Lung (tissue), 12 donors: Measurements from ENCODE around the gene ADGRB2. TPM values are rescaled to one million over a fixed set of nuclear protein-coding genes. Genes with fewer than 3 reads are reported as not detected.

Experiments used
- ATAC-seq: fragments of 200-7000 bp; cut with Tn5 transposase; one replicate; pipeline ENCODE4 v1.9.1; 2020; ENCODE audit warnings: moderate number of reproducible peaks; ENCODE audit not compliant: insufficient read depth, low FRiP score
- DNase-seq, 3 donors: peaks; one replicate each; pipeline ENCODE4 v3.0.0-alpha.2; 2013 to 2017
- H3K27ac ChIP-seq, 2 donors: one replicate each; pipeline ENCODE4 v1.5.1; 2013; ENCODE audit warnings: mild to moderate bottlenecking in 2 of 2, moderate library complexity in 2 of 2, control low read depth in 1 of 2, inconsistent platforms in 1 of 2, low read depth in 1 of 2, low read length in 1 of 2
- H3K27me3 ChIP-seq, 3 donors: one replicate each; pipeline ENCODE4 v1.5.1; 2013; ENCODE audit warnings: low read length in 2 of 3; ENCODE audit not compliant: control insufficient read depth in 3 of 3, insufficient read depth in 3 of 3
- H3K36me3 ChIP-seq, 4 donors: one replicate each; pipeline ENCODE4 v1.5.1; 2013; ENCODE audit warnings: low read length in 4 of 4, mild to moderate bottlenecking in 1 of 4, moderate library complexity in 1 of 4; ENCODE audit not compliant: control insufficient read depth in 4 of 4, insufficient read depth in 4 of 4
- H3K4me1 ChIP-seq, 5 donors: one replicate each; pipeline ENCODE4 v1.5.1; 2013; ENCODE audit warnings: low read length in 5 of 5, mild to moderate bottlenecking in 2 of 5, moderate library complexity in 1 of 5; ENCODE audit not compliant: control insufficient read depth in 5 of 5, insufficient read depth in 5 of 5
- H3K4me3 ChIP-seq: one replicate; pipeline ENCODE4 v1.5.1; 2013; ENCODE audit warnings: mild to moderate bottlenecking, control low read depth, moderate library complexity
- H3K9ac ChIP-seq, 2 donors: one replicate each; pipeline ENCODE4 v1.5.1; 2013; ENCODE audit warnings: low read length in 2 of 2, control low read depth in 1 of 2; ENCODE audit not compliant: insufficient read depth in 1 of 2
- H3K9me3 ChIP-seq, 4 donors: one replicate each; pipeline ENCODE4 v1.5.1; 2013; ENCODE audit warnings: low read length in 3 of 4, mild to moderate bottlenecking in 1 of 4, moderate library complexity in 1 of 4; ENCODE audit not compliant: control insufficient read depth in 4 of 4, insufficient read depth in 3 of 4
- WGBS, 2 donors: extraction: QIAGEN DNeasy Blood & Tissue Kit; methylation state at CpG; one replicate each; pipeline ENCODE4 v1.1.7; 2013; 5-methylcytosine and 5-hydroxymethylcytosine counted together
- polyA plus RNA-seq, 2 donors: library from polyadenylated mRNA; stranded (reverse); fragments of 200-250 nt; gene quantifications; one replicate each; pipeline ENCODE4 v1.2.1, GENCODE V29; 2013
- total RNA-seq, 2 donors: library from RNA; depleted of rRNA in 1 of 2; stranded (reverse); fragments of >200 nt in 1 of 2; gene quantifications; one replicate each; pipeline ENCODE4 v1.2.1, GENCODE V29; 2014 to 2021
- TF ChIP-seq, protein P1 (sequence below): IDR thresholded peaks from 2 replicates; pipeline ENCODE4 v1.5.1; 2012; ENCODE audit warnings: mild to moderate bottlenecking; ENCODE audit errors: control extremely low read depth, extremely low read depth
- donor health status: control.
- donor health status: control.
- donor health status: Bipolar disorder and iron deficiency.
- donor health status: healthy.
- donor health status: DM: yes; HTN: yes; CAD: no.

ADGRB2 gene
- total and polyA plus RNA-seq, 4 donors: 0.44 to 7.6 (median 1.3) TPM

DNA sequence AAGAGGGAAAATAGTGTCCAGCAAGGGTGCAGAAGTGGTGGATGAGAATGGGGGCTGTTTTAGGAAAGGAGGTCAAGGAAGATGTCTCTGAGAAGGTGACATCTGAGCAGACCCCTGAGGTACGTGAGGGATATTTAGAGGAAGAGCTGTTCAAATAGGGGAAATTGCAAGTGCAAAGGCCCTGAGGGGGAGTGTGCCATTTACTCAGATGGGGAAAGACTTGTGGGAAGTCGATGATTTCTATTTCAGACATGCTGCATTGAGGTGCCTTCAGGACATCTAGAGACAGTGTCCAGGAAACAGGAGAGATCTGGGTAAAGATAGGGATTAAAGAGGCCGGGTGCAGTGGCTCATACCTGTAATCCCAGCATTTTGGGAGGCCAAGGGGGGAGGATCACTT is 10.4 kb upstream of the ADGRB2 start:
- Histone ChIP-seq H3K9ac (no peak overlapping the region), H3K9me3 (peaks cover 0 to 4% (median 0%) of the 10 kb centered on the region in 4 donors), H3K4me3 (no peak overlapping the region), H3K36me3 (no peaks in the 10 kb centered on the region), H3K4me1 (peaks cover 0 to 29% (median 11%) of the 10 kb centered on the region in 5 donors), H3K27me3 (peaks cover 6 to 44% (median 34%) of the 10 kb centered on the region in 3 donors), H3K27ac (no peak overlapping the region)
- whole genome bisulfite sequencing, 2 donors: 65 to 66% methylated on average over 3 of the region's 3 CpGs
- TF ChIP-seq, protein P1, sequence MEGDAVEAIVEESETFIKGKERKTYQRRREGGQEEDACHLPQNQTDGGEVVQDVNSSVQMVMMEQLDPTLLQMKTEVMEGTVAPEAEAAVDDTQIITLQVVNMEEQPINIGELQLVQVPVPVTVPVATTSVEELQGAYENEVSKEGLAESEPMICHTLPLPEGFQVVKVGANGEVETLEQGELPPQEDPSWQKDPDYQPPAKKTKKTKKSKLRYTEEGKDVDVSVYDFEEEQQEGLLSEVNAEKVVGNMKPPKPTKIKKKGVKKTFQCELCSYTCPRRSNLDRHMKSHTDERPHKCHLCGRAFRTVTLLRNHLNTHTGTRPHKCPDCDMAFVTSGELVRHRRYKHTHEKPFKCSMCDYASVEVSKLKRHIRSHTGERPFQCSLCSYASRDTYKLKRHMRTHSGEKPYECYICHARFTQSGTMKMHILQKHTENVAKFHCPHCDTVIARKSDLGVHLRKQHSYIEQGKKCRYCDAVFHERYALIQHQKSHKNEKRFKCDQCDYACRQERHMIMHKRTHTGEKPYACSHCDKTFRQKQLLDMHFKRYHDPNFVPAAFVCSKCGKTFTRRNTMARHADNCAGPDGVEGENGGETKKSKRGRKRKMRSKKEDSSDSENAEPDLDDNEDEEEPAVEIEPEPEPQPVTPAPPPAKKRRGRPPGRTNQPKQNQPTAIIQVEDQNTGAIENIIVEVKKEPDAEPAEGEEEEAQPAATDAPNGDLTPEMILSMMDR: no peak
- ATAC-seq (no peak), DNase-seq (no peak)

GRCh38 chr1:31773861-31774260 is 9.7 kb upstream of the ADGRB2 start:
- Histone ChIP-seq H3K27me3 (peaks cover 6 to 49% (median 34%) of the 10 kb centered on the region in 3 donors), H3K4me1 (peaks cover 0 to 30% (median 11%) of the 10 kb centered on the region in 5 donors), H3K36me3 (no peaks in the 10 kb centered on the region), H3K27ac (no peak overlapping the region), H3K4me3 (no peak overlapping the region), H3K9ac (no peak overlapping the region), H3K9me3 (peaks cover 0 to 4% (median 0%) of the 10 kb centered on the region in 4 donors)
- TF ChIP-seq, protein P1: no peak
- no peak for DNase-seq
- 88 to 90% methylated on average over 5 of the region's 5 CpGs for WGBS, 2 donors
- ATAC-seq: no peak

DNA sequence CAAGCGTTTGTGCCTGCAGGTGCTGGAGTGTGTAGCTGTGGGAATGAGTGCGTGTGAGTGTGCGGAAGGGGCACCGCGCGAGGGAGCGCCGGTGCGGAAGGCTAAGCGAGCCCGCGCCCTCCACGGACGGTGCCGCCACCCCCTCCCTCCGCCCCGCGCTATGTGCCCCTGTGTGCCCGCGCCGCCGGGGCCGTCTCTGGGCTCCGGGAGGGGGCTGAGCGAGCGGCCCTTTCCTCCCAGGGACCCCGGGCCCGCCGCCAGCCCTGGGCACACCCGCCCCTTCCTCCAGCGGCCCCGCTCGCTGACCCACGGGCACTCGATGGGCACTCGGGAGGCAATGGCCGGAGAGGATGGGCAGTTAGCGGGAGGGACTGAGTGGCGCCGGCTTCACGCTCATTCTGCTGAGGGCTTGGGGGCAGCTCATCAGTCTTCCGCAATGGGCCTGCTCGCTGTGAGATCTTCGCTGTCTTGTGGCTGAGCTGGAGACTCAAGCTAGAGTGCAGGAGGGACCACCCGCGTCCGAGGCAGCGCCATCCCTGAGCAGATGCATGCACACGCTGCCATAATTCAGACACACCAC is 8.6 kb upstream of the ADGRB2 start:
- Histone ChIP-seq H3K27me3 (peaks cover 6 to 59% (median 37%) of the 10 kb centered on the region in 3 donors), H3K9me3 (peaks cover 0 to 4% (median 0%) of the 10 kb centered on the region in 4 donors), H3K9ac (no peak overlapping the region), H3K4me1 (peaks cover 0 to 30% (median 11%) of the 10 kb centered on the region in 5 donors), H3K27ac (no peak overlapping the region), H3K4me3 (no peak overlapping the region), H3K36me3 (no peaks in the 10 kb centered on the region)
- ATAC-seq: no peak
- WGBS, 2 donors: 11 to 12% methylated on average over 48 to 49 of the region's 49 CpGs
- DNase-seq: no peak
- TF ChIP-seq, protein P1: no peak
